Glomerular visceral epithelial cell (primary cell): Measurements from ENCODE around the gene RPS15.
"Not testable (repeated sequence)": the region's sequence is repeated elsewhere in the genome, so short reads cannot be mapped to it uniquely, and the experiment has no call there.

Experiments
- DNase-seq: peaks from one replicate; pipeline ENCODE4 v3.0.0-alpha.2; 2016; ENCODE audit errors: extremely low spot score

The RPS15 gene

DNA sequence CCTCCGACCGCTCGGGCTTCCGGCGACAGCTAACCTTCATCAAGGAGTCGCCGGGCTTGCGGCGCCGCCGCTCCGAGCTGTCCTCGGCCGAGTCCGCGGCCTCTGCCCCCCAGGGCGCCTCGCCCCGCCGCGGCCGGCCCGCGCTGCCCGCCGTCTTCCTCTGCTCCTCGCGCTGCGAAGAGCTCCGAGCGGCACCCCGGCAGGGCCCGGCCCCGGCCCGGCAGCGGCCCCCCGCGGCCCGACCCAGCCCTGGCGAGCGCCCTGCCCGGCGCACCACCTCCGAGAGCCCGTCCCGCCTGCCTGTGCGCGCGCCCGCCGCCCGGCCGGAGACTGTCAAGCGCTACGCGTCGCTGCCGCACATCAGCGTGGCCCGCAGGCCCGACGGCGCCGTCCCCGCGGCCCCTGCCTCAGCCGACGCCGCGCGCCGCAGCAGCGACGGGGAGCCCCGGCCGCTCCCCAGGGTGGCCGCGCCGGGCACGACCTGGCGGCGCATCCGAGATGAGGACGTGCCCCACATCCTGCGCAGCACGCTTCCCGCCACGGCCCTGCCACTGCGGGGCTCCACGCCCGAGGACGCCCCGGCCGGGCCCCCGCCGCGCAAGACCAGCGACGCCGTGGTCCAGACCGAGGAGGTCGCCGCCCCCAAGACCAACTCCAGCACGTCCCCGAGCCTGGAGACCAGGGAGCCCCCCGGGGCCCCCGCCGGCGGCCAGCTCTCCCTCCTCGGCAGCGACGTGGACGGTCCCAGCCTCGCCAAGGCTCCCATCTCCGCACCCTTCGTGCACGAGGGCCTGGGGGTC lies 31.3 kb downstream of the RPS15 start:
- DNase-seq = peak; percentile 44

DNA sequence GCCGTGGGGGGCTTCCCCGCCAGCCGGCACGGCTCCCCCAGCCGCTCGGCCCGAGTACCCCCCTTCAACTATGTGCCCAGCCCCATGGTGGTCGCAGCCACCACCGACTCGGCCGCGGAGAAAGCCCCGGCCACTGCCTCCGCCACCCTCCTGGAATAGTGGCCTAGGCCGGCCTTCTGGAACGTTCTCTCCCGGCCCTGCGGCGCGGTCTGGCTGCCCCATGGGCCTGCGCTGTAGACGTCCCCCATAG lies 31.8 kb downstream of the RPS15 start:
- no peak for DNase-seq

DNA sequence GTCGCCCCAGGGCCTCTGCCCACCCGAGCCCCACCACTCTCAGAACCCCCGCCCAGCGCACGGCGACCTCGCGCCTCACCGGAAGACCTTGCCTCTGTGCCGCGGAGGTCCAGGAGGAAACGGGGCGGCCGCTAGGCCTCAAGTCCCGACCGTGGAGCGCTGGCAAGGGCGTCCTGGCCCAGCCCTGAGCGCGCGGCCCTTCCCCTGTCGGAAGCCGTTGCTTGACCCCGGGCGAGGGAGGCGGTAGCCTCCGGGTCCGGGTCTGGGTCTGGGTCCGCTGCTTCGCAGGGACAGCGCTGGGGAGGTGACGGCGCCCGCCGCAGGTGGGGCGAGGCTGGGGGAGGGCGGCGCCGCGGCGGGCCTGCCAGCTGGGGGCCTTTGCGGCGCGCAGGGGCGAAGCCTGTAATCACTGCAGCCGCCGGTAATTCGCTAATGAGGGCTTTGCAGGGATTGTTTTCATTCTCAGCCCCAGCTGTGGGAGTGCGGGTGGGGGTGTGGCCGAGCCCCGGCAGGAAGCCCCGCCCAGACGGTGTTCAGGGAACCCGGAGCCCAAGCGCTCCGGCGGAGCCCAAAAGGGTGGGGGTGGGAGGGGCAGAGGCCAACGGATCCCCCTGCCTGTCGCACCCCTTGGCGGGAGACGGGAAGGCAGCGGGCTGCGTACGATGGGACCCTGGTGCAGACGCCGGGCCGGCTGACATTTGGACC lies 32.3 kb downstream of the RPS15 start:
- DNase-seq = peak; percentile 54

DNA sequence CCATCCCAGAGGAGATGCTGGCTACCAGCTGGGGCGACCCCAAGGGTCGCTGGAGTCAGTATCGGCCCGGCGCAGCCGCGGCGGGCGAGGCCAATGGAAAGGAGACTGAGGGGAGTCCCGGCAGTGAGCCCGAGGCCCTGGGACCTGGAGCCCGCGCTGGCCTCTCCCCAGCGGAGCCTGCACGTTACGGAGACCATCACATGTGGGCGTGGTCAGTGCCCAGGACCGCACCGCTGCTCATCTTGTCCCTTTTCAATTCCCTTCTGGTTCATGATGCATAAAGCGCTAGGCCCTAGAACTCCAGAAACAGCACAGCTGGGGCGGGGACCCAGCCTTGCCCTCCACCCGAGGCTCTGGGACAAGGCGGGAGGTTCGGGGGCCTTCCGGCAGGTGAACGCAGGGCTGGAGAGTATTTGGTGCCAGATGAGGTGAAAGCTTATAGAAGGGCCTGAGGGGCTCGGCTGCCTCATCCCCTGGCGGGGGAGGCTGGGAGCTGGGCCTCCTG lies 32.9 kb downstream of the RPS15 start:
- peak; percentile 44 for DNase-seq

DNA sequence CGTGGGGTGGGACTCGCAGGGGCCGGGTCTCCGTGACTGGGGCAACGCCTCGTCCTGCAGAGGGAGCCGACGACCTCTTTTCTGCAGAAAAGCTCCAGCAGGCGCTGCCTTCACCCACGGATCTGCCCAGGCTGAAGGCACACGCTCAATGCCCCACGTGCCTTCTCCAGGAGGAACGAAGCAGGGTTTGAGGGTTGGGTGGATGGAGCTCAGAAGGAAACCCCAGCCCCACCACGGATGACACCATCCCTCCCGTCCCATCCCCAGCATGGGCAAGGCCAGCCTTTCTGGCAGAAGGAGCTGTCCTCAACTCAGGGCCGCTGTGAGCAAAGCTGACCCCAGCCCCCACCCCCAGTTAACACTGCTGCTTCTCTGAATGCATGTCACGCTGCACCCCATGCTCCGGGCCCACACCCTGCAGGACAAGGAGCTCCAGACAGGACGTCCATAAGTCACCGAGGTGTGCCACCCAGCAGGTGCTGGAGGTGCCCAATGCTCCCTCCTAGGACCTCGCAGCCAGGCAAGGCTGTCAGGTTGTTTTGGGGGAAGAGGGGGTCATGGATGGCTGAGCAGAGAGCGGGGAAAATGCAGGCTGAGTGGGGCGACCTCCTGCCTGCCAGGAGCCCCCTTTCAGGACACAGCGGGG lies 33.4 kb downstream of the RPS15 start:
- no peak for DNase-seq

DNA sequence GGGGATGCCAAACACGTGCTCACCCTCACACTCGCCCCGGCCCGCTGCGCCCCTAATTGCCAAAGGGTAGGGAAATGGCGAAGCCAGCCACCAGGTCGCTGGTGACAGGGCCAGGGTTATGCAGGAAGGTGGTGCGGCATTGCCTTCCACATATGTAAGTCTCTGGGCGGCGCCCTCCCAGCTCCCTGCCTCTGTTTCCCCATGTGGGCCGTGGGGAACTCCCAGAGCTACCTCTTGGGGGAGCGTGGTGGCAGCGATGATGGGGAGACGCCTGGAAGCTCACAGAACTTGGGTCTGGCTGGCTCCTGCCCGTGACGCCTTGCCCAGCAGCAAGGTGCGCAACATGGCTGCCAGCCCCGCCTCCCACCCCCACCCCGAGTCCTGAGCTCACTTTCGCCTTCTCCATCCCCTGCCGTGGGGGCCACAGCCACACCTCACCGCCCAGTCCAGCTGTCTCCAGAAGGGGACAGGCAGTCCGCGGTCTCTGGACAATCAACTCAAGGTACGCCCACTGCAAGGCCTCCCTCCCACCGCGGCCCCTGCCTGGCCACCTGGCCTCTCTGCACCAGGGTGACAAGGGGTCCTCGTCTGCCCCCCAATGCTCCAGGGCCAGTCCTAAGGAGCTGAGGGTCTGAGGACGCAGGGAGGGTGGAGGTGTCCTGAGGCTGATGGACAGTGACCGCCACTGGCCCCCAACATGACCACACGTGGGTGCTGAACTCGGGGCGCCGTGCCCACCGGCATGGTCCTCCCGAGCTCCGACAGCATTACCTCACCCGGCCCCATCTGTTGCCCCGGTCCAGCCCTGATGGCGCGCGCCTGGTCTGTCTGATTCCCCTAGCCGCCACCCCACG lies 34.3 kb downstream of the RPS15 start:
- DNase-seq = no peak

DNA sequence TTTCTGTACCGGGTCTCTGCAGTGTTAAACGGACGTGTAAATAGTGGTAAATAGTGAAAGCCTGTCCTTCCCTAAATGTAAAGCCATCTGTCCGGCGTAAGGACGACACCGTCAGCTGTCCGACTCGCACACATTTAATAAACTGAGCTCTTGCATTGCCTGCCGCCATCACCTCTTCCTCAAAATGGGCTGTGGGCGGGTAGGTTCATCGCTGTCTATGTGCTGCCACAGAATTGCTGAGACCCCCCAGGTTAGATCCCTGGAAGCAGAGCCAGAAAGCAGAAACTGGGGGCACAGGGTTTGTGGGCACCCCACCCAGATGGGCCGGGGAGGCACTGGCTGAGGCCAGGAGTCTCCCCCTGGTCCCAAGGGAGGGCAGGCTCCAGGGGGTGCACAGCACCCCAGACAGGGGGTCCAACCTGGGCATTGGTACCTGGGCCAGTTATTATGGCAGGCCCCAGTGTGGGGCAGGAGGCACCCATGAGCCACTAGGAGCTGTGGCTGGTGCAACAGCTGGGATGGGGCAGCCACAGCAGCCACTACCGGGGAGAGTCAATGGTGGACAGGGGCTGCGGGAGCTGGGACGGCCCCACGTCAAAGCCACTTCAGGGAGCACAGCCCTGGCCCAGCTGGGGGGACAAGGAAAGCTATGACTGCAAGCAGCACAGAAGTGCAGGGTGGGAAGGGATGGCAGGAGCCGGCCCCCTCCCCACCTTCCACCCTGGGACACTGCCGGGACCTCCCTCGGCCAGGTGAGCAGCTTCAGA lies 35.1 kb downstream of the RPS15 start:
- DNase-seq = no peak

DNA sequence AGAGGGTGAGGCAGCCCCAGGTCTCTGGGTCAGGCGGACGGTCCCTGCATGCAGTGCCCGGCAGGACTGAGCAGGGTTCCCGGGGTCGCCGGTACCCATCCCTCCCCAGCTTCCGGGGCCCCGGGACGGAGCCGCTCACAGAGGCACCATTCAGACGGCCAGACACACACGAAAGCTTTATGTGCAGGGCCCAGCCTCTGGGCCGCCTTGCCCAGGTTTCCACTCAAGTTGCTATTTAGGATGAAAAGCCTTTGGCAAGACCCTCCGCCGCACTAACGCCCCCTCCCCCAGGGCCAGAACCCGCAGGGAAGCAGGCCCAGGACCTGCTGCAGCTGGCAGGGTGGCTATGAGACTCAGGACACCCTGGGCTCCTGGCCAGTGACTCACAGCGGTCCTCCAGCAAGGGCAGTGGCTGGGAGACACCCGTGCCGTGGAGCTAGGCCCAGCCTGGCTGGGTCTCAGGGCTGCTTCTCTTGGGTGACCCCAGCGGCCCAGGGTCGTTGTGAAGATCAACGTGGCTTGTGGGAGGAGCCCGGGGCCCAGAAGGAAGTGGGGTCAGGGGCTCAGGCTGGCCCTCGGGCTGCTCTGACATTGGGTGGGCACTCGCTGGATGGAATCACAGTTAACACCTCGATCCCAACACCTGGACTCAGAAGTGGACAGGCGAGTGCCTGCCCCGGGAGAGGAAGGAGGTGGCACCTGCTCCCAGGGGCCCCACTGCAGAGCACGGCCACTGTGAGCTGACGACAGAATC lies 36.0 kb downstream of the RPS15 start:
- DNase-seq = no peak

DNA sequence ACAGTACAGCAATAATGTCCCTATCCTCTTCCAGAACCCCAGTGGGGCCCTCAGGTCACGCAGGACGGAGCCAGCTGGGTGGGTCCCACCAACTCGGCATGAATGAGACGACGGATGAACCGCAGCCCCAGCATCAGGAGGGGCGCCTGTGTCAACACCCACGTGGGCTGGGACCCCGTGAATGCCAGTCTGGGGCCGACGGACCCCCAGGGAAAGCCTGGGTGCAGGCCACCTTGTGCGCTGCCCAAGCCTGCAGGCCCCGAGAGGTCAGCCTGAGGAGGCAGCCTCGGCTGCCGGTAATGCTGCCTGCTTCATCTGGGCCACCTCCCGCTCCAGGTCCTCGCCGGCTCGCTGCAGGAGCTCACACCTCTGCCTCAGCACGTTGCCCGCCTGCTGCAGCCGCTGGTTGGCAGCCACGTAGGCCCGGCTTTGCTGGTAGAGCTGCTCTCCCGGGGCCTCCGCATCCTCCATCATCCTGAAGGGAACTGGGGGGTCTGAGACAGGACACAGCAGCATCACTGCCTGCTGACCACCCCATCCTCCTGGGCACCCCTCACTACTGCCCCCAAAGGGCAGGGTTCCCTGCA lies 36.7 kb downstream of the RPS15 start:
- no peak for DNase-seq

DNA sequence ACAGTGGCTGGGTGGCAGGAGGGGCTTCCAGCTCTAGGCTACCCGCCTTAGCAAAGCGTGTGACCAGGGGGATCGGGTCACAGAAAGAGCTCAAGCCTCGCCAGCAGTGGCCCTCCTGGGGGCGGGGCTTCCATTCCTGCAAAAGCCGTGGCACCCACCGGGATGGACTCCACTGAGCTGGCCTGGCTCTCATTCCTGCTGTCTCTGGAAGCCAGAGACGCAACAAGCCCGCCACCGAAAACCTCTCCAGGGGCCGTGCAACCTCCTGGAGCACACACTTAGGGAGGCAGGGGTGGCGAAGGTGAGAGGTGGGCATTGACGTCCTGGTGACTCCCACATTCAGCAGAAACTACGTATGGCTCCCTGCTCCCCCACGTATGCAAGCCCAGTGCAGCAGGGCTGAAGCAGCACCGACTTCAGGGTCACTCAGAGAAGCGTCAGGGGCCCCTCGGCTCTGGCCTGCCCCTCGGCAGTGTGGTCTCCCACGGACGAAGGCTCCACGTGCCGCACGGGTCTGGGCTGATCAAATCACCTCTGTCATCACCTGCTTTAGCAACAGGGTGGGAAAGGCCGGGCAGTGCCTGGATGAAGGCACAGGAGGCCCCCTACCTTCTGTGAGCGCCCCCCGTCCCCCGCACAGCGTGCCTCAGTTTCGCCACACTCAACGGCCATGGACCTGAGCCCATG lies 37.7 kb downstream of the RPS15 start:
- no peak for DNase-seq

DNA sequence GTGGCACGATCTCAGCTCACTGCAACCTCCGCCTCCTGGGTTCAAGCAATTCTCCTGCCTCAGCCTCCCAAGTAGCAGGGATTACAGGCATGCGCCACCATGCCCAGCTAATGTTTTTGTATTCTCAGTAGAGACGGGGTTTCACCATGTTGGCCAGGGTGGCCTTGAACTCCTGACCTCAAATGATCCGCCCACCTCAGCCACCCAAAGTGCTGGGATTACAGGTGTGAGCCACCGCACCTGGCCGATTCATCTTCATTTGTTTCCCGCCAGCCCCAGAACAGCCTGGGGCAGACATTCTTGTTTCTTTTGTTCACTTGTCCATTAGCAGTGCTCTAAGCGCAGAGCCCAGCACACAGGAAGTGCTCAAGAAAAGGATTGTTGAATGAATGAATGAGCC lies 38.9 kb downstream of the RPS15 start:
- DNase-seq = not testable (repeated sequence)

DNA sequence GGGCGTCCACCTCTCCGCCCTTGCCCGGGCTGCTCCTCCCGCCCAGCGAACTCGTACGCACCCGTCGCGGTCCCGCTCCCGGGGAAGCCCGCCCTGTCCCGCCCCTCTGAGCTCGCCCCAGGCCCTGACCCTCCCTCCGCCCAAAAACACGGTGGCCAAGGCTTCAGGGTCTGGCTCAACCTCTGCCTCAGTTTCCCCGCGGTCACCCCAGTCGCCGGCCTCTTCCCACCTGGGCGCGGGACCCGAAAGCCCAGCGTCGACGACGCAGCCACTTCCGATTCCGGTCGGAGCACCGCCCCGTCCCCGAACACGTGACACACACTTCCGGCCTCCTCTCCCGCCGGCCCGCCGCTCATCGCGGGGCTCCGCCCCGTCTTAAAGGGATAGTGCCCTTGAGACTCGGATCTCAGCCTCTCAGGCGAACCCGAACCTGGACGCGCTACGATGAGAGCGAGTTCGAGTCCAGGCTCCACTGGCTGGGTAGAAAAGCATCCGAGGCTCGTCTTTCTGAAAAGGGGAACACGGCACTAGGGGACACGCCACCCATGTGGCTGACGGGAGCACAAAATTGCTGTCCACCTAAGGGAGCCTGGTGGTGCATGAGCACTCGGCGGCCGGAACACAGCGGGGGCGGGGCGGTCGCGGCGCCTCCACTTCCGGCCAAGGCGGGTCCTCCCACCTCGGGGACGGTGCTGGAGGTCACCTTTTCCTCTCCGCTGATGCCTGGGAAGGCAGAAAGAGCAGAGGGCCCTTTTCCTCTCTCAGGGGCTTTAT lies 40.9 kb downstream of the RPS15 start, which contains the start of gene C19orf25:
C19orf25 (minus strand) TSS at position 282 of the 774 bp plus-strand sequence. CDS start 312 bp downstream, outside the sequence.
- peak; percentile 93 for DNase-seq

DNA sequence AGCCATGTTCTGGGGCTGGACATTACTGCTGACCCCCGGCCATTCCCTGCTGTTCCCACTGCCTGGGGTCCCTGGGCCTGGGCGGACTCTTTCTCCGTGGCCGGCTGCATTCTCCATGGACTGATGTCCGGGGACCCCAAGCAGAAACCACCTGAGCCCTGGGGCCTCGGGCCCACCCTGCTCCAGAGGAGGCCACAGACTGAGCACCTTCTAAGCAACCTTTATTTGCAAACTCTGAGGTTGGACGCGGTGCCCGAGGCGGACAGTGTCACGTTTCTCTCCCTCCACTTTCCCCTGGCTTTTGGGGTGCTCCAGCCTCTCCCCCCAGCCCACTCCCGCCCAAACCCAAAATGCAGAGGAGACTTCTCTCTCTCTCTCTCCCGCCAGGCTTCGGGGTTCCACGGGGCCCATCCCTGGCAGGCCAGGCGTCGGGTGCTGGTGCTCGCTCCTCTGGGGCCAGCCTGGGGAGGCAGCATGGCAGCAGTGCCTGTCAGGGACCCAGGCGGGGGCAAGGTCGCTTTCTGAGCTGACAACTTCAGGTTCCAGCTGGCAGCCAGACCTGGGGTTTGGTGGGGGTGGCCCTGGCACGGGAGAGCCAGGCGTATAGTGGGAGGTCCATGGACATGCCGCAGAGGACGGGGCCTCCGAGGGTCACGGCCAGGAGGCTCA lies 43.2 kb downstream of the RPS15 start:
- no peak for DNase-seq

DNA sequence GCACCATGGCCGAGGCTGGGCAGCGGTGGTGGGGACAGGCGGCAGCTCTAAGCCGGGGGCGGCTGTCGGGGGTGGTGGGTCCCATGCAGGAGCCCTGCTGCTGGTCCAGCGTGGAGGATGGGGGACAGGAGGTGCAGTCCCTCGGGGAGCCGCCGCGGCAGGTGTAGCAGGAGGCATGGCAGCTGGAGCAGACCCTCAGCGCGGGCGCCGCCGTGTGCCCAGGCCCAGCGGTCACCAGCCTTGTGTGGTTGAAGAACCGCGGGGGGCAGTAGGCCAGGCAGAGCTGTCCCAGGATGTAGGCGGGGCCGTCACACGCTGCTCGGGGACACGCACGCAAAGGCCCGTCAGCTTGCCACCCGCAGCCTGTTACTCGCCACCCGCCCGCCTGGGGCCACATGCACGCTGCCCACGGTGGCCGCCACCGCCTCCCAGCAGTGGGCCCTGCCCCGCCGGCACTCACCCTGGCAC lies 43.7 kb downstream of the RPS15 start:
- DNase-seq = no peak

DNA sequence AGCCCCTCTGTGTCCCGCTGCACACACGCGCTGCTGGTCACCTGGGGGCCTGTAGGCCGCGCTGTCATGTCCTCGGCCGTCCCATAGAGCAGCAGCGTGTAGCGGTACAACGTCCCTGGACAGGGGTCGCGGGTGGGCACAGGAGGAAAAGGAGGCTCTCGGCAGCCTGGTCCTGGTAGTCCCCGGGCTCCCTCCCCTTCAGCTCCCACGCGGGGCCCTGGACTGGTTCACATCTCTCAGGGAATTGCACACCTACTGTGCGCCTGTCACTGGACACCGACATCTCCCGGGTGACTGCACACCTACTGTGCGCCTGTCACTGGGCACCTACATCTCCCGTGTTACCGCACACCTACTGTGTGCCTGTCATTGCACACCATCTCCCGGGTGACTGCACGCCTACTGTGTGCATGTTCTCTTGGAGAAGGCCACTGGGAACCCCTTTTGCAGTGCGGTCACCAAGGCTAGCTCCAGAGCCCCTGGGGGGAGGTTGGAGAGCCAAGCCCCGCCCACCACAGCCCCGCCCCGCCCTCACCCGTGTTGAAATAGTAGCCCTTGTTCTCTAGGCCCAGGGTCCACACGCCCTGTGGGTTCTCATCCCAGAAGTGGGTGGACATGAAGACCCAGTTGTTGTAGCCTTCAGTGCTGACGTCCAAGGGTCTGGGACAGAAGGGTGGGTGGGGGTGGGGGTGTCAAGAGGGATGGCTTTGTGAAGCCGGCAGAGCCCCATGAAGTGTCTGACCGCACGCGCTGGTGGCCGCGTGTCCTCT lies 44.4 kb downstream of the RPS15 start:
- no peak for DNase-seq

DNA sequence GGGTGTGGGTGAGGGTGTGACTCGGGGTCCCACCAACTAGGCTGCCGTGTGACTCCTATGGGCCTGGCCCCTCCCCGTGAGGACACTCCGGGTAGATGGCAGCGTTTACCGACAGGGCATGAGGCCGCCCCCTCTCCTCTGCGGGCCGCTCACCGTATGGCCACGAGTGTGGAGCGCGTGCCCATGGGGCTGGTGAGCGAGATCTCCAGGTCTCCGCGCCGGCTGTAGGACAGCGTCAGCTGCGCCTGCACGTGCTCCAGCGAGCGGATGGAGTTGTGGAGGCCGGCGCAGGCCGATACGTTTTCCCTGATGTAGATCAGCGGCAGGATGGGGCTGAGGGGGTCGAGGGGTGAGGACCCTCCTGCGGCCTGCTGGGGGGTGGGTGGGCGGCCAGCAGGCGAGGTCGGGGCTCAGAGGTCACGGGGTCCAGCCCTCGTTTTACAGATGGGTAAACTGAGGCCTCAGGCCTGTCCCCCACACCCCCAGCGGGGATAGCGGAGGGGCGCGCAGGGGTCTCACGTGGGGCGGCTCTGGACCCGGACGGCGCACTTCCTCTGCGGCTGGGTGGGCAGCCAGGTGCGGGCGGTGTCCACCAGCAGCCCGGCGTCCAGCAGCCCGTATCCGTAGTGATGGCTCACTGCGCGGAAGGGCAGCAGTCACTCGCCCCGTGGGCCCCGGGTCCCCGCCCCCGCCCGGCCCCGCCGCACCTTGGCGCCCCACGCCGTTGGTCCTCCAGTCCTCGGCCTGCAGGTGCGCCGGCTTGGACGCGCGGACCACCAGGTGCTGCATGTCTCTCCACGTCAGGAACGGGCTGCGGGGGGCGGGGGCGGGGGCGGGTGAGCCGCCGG lies 45.2 kb downstream of the RPS15 start:
- no peak for DNase-seq
